IMR-90 (cell line): ENCODE data around the gene CPEB2.

Source experiments
- BHLHE40 ChIP-seq: fragments of 150-350 bp; IDR thresholded peaks from 2 replicates; pipeline ENCODE4 v1.6.1; 2016; ENCODE audit warnings: mild to moderate bottlenecking, low read depth, low read length
- CEBPB ChIP-seq: IDR thresholded peaks from 2 replicates; pipeline ENCODE4 v1.6.1; 2012; ENCODE audit warnings: low read depth, low read length, improper control_type of control experiment
- MAZ ChIP-seq: IDR thresholded peaks from 2 replicates; pipeline ENCODE4 v1.6.1; 2012; ENCODE audit warnings: low read depth, mild to moderate bottlenecking, low read length, improper control_type of control experiment, moderate library complexity, borderline replicate concordance
- MXI1 ChIP-seq: IDR thresholded peaks from 2 replicates; pipeline ENCODE4 v1.6.1; 2012; ENCODE audit warnings: low read depth, mild to moderate bottlenecking, low read length, moderate library complexity, borderline replicate concordance
- NFE2L2 ChIP-seq: fragments of 150-350 bp; IDR thresholded peaks from 2 replicates; pipeline ENCODE4 v1.6.1; 2016; ENCODE audit warnings: low read depth, mild to moderate bottlenecking, low read length
- POLR2A ChIP-seq: IDR thresholded peaks from 2 replicates; pipeline ENCODE4 v1.6.1; 2012; ENCODE audit warnings: mild to moderate bottlenecking, low read depth, low read length
- RAD21 ChIP-seq: IDR thresholded peaks from 2 replicates; pipeline ENCODE4 v1.6.1; 2012; ENCODE audit warnings: low read length, improper control_type of control experiment
- RCOR1 ChIP-seq: IDR thresholded peaks from 2 replicates; pipeline ENCODE4 v1.6.1; 2012; ENCODE audit warnings: mild to moderate bottlenecking, low read length, improper control_type of control experiment; ENCODE audit not compliant: insufficient replicate concordance
- RFX5 ChIP-seq: IDR thresholded peaks from 2 replicates; pipeline ENCODE4 v1.8.0; 2012; ENCODE audit warnings: low read depth, mild to moderate bottlenecking, low read length, moderate library complexity
- SMC3 ChIP-seq: fragments of 150-350 bp; IDR thresholded peaks from 2 replicates; pipeline ENCODE4 v1.6.1; 2016; ENCODE audit warnings: low read depth, mild to moderate bottlenecking, antibody characterized with exemption, low read length, moderate library complexity
- TF ChIP-seq, protein P1 (sequence below): conservative IDR thresholded peaks from 2 replicates; pipeline ENCODE4 v1.5.1; 2012; ENCODE audit warnings: mild to moderate bottlenecking, low read depth, low read length, improper control_type of control experiment
- TF ChIP-seq, protein P2 (sequence below): fragments of 150-350 bp; IDR thresholded peaks from 2 replicates; pipeline ENCODE4 v1.6.1; 2017; ENCODE audit warnings: mild to moderate bottlenecking, antibody characterized with exemption, low read length, low read depth
- TF ChIP-seq, protein P3 (sequence below): fragments of 150-350 bp; IDR thresholded peaks from 2 replicates; pipeline ENCODE4 v1.6.1; 2016; ENCODE audit warnings: low read depth, mild to moderate bottlenecking, low read length, moderate library complexity, borderline replicate concordance

DNA sequence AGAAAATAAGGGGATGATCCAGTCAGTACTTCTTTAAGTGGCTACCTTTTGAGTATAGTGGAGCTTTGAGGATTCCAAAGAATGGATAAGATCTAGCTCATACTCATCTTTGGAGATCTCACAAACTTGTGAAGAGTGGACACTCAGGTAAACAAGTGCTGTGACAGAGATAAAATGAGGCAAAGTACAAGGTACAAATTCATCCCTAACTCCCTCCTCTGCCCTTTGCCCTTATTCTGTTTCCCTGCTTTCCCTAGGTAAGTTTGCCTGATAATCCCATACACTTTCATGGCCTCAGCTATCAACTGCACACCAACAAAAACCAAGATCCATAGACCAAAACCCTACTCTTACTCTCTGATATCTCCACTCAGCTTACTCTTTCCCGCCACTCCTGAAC is 16.4 kb upstream of the CPEB2 start:
- TF ChIP-seq, protein P1, sequence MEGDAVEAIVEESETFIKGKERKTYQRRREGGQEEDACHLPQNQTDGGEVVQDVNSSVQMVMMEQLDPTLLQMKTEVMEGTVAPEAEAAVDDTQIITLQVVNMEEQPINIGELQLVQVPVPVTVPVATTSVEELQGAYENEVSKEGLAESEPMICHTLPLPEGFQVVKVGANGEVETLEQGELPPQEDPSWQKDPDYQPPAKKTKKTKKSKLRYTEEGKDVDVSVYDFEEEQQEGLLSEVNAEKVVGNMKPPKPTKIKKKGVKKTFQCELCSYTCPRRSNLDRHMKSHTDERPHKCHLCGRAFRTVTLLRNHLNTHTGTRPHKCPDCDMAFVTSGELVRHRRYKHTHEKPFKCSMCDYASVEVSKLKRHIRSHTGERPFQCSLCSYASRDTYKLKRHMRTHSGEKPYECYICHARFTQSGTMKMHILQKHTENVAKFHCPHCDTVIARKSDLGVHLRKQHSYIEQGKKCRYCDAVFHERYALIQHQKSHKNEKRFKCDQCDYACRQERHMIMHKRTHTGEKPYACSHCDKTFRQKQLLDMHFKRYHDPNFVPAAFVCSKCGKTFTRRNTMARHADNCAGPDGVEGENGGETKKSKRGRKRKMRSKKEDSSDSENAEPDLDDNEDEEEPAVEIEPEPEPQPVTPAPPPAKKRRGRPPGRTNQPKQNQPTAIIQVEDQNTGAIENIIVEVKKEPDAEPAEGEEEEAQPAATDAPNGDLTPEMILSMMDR, result no peak
- TF ChIP-seq RAD21 (no peak), POLR2A (no peak), CEBPB (no peak), SMC3 (no peak), MXI1 (no peak), BHLHE40 (no peak), NFE2L2 (no peak), RFX5 (no peak), RCOR1 (no peak), MAZ (no peak)
- TF ChIP-seq, protein P2, sequence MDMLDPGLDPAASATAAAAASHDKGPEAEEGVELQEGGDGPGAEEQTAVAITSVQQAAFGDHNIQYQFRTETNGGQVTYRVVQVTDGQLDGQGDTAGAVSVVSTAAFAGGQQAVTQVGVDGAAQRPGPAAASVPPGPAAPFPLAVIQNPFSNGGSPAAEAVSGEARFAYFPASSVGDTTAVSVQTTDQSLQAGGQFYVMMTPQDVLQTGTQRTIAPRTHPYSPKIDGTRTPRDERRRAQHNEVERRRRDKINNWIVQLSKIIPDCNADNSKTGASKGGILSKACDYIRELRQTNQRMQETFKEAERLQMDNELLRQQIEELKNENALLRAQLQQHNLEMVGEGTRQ, result no peak
- TF ChIP-seq, protein P3, sequence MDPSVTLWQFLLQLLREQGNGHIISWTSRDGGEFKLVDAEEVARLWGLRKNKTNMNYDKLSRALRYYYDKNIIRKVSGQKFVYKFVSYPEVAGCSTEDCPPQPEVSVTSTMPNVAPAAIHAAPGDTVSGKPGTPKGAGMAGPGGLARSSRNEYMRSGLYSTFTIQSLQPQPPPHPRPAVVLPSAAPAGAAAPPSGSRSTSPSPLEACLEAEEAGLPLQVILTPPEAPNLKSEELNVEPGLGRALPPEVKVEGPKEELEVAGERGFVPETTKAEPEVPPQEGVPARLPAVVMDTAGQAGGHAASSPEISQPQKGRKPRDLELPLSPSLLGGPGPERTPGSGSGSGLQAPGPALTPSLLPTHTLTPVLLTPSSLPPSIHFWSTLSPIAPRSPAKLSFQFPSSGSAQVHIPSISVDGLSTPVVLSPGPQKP, result no peak
